H1 (cell line): ENCODE measurements around the gene PREX1. TPM values are rescaled to one million over a fixed set of nuclear protein-coding genes. Genes with fewer than 3 reads are reported as not detected.
A peak's percentile ranks its signal among the peaks of the same experiment; 100 is the strongest.

Source experiments
- CTCF ChIA-PET: fragments of 300-600 bp; sonication (Branson Sonifier 250); formaldehyde crosslinking; loops from one replicate; lab custom pipeline; 2021; ENCODE audit not compliant: partially characterized antibody; lab: Charles Lee
- POLR2A ChIA-PET: fragments of 300-600 bp; sonication (Branson Sonifier 250); formaldehyde crosslinking; loops from one replicate; lab custom pipeline; 2021; ENCODE audit warnings: inconsistent platforms; ENCODE audit not compliant: partially characterized antibody; lab: Charles Lee
- DNase-seq, 2 experiments: peaks; one replicate each; pipeline versions ENCODE4 v3.0.0 to v3.0.0-alpha.2; 2010 to 2022; ENCODE audit warnings: low spot score in 2 of 2, low read depth in 1 of 2, mixed read lengths in 1 of 2
- FAIRE-seq: peaks from 2 replicates; lab custom pipeline; 2011; peaks lifted over from hg19 to GRCh38; lab: Jason Lieb, UNC
- H2AFZ ChIP-seq: 2 replicates; pipeline ENCODE4 v1.8.1; 2012; ENCODE audit warnings: low read length, inconsistent platforms
- H2AK5ac ChIP-seq: 2 replicates; pipeline ENCODE4 v1.6.1; 2013; ENCODE audit warnings: low read depth, low read length
- H2BK120ac ChIP-seq: replicated peaks from 2 replicates; pipeline ENCODE3; 2013; ENCODE audit warnings: low read depth, low read length, inconsistent platforms
- H2BK12ac ChIP-seq: 2 replicates; pipeline ENCODE4 v1.6.1; 2013; ENCODE audit warnings: low read depth, low read length
- H2BK15ac ChIP-seq: 2 replicates; pipeline ENCODE4 v1.6.1; 2013; ENCODE audit warnings: low read length
- H2BK20ac ChIP-seq: 2 replicates; pipeline ENCODE4 v1.6.1; 2013; ENCODE audit warnings: low read length
- H2BK5ac ChIP-seq: 2 replicates; pipeline ENCODE4 v1.6.1; 2013; ENCODE audit warnings: low read depth, low read length
- H3K14ac ChIP-seq: 2 replicates; pipeline ENCODE4 v1.6.1; 2013; ENCODE audit warnings: inconsistent platforms; ENCODE audit not compliant: insufficient read length
- H3K18ac ChIP-seq: 2 replicates; pipeline ENCODE4 v1.6.1; 2013; ENCODE audit warnings: low read length; ENCODE audit errors: extremely low read depth
- H3K23ac ChIP-seq: 2 replicates; pipeline ENCODE4 v1.6.1; 2013; ENCODE audit warnings: inconsistent platforms; ENCODE audit not compliant: insufficient read length
- H3K23me2 ChIP-seq: 2 replicates; pipeline ENCODE4 v1.6.1; 2013; ENCODE audit warnings: low read depth, low read length
- H3K27ac ChIP-seq: 2 replicates; pipeline ENCODE4 v1.6.1; 2011; ENCODE audit warnings: low read depth, low read length, inconsistent platforms
- H3K27me3 ChIP-seq, 4 experiments: replicated peaks in 1 of 4; 1 replicate in 1 of 4; 2 replicates in 3 of 4; pipeline versions ENCODE4 v1.6.1 to v1.8.1; 2011 to 2013; ENCODE audit warnings: low read length in 3 of 4, mild to moderate bottlenecking in 3 of 4, inconsistent platforms in 2 of 4, mixed read lengths in 2 of 4, moderate library complexity in 1 of 4; ENCODE audit not compliant: control insufficient read depth in 3 of 4, insufficient read depth in 3 of 4; ENCODE audit errors: extremely low read depth in 1 of 4
- H3K36me3 ChIP-seq, 4 experiments: 2 replicates each; pipeline versions ENCODE4 v1.6.1 to v1.8.1; 2011 to 2013; ENCODE audit warnings: mild to moderate bottlenecking in 4 of 4, low read length in 3 of 4, moderate library complexity in 2 of 4, control low read depth in 1 of 4, inconsistent platforms in 1 of 4; ENCODE audit not compliant: insufficient read depth in 4 of 4, control insufficient read depth in 2 of 4
- H3K4ac ChIP-seq: replicated peaks from 2 replicates; pipeline ENCODE3; 2013; ENCODE audit warnings: low read length, low read depth, mixed read lengths, inconsistent platforms; ENCODE audit not compliant: insufficient read length
- H3K4me1 ChIP-seq, 4 experiments: replicated peaks in 1 of 4; 1 replicate in 1 of 4; 2 replicates in 3 of 4; pipeline versions ENCODE4 v1.6.1 to v1.8.1; 2011 to 2013; ENCODE audit warnings: low read length in 3 of 4, inconsistent platforms in 2 of 4, mixed read lengths in 1 of 4; ENCODE audit not compliant: insufficient read depth in 4 of 4, control insufficient read depth in 3 of 4
- H3K4me2 ChIP-seq, 2 experiments: 2 replicates each; pipeline versions ENCODE4 v1.6.1 to v1.8.1; 2011 to 2013; ENCODE audit warnings: low read depth in 2 of 2, low read length in 2 of 2, control low read depth in 1 of 2, inconsistent platforms in 1 of 2, mild to moderate bottlenecking in 1 of 2; ENCODE audit not compliant: insufficient read depth in 1 of 2
- H3K4me3 ChIP-seq, 4 experiments: fragments of 200-600, 300-600 bp in 1 of 4; sonication (generic), shearing (Covaris generic), sonication (Bioruptor Twin) in 1 of 4; 2 replicates each; pipeline versions ENCODE4 v1.5.1 to v1.8.1; 2011 to 2016; ENCODE audit warnings: low read length in 4 of 4, low read depth in 3 of 4, control low read depth in 2 of 4, inconsistent platforms in 2 of 4, mild to moderate bottlenecking in 2 of 4, mixed read lengths in 1 of 4, moderate library complexity in 1 of 4; ENCODE audit not compliant: insufficient read depth in 2 of 4; ENCODE audit errors: extremely low read depth in 1 of 4
- H3K56ac ChIP-seq: replicated peaks from 2 replicates; pipeline ENCODE3; 2013; ENCODE audit warnings: low read depth, mild to moderate bottlenecking, mixed read lengths, low read length, inconsistent platforms; ENCODE audit not compliant: insufficient read length
- H3K79me1 ChIP-seq: 2 replicates; pipeline ENCODE4 v1.6.1; 2013; ENCODE audit warnings: low read depth, low read length, control low read depth
- H3K79me2 ChIP-seq, 2 experiments: 2 replicates each; pipeline versions ENCODE4 v1.6.1 to v1.8.1; 2012 to 2013; ENCODE audit warnings: low read length in 2 of 2, mild to moderate bottlenecking in 2 of 2, inconsistent platforms in 1 of 2; ENCODE audit not compliant: insufficient read depth in 2 of 2, control insufficient read depth in 1 of 2
- H3K9ac ChIP-seq, 4 experiments: replicated peaks in 1 of 4; 1 replicate in 1 of 4; 2 replicates in 3 of 4; pipeline versions ENCODE4 v1.6.1 to v1.8.1; 2011 to 2013; ENCODE audit warnings: low read depth in 3 of 4, low read length in 3 of 4, control low read depth in 2 of 4, mild to moderate bottlenecking in 2 of 4, moderate library complexity in 2 of 4, inconsistent platforms in 1 of 4; ENCODE audit errors: extremely low read depth in 1 of 4
- H3K9me3 ChIP-seq, 2 experiments: 2 replicates each; pipeline versions ENCODE4 v1.6.1 to v1.8.1; 2012 to 2013; ENCODE audit warnings: mild to moderate bottlenecking in 2 of 2, moderate library complexity in 2 of 2, control low read depth in 1 of 2, inconsistent platforms in 1 of 2, low read depth in 1 of 2, low read length in 1 of 2, mixed read lengths in 1 of 2; ENCODE audit not compliant: insufficient read depth in 2 of 2
- H4K20me1 ChIP-seq, 2 experiments: replicated peaks in 1 of 2; 2 replicates each; pipeline versions ENCODE3 to v1.8.1; 2011 to 2013; ENCODE audit warnings: inconsistent platforms in 2 of 2, low read length in 2 of 2, mild to moderate bottlenecking in 1 of 2; ENCODE audit not compliant: insufficient read depth in 2 of 2, control insufficient read depth in 1 of 2
- H4K5ac ChIP-seq: 2 replicates; pipeline ENCODE4 v1.6.1; 2013; ENCODE audit warnings: low read length, low read depth, mixed read lengths, inconsistent platforms; ENCODE audit not compliant: insufficient read length
- H4K8ac ChIP-seq: 2 replicates; pipeline ENCODE4 v1.8.0; 2013; ENCODE audit warnings: mild to moderate bottlenecking, moderate library complexity, low read length, inconsistent platforms; ENCODE audit not compliant: insufficient read depth; ENCODE audit errors: extremely low read depth
- H4K91ac ChIP-seq: replicated peaks from 2 replicates; pipeline ENCODE3; 2013; ENCODE audit warnings: low read length, mixed read lengths, inconsistent platforms; ENCODE audit not compliant: insufficient read length
- ASH2L ChIP-seq: fragments of 200-600, 300-600 bp; sonication (generic); IDR thresholded peaks from one replicate; pipeline ENCODE4 v1.7.1; 2017; ENCODE audit warnings: low read length
- CTBP2 ChIP-seq: IDR thresholded peaks from 2 replicates; pipeline ENCODE4 v1.7.0; 2011; ENCODE audit warnings: borderline replicate concordance, mild to moderate bottlenecking, moderate library complexity, mixed read lengths, low read length; ENCODE audit not compliant: insufficient read depth, insufficient read length
- EZH2 ChIP-seq: fragments of 200-600 bp; sonication (generic); IDR thresholded peaks from 2 replicates; pipeline ENCODE4 v1.7.1; 2012; ENCODE audit warnings: low read depth, mild to moderate bottlenecking, moderate library complexity, low read length, inconsistent platforms; ENCODE audit not compliant: severe bottlenecking
- GTF2F1 ChIP-seq: IDR thresholded peaks from 2 replicates; pipeline ENCODE4 v1.6.1; 2012; ENCODE audit warnings: low read depth, low read length, improper control_type of control experiment, borderline replicate concordance
- JUND ChIP-seq: IDR thresholded peaks from 2 replicates; pipeline ENCODE4 v1.6.1; 2011; ENCODE audit warnings: mild to moderate bottlenecking, improper control_type of control experiment, low read length
- NRF1 ChIP-seq: IDR thresholded peaks from 2 replicates; pipeline ENCODE4 v1.6.1; 2011; ENCODE audit warnings: mild to moderate bottlenecking, low read depth, low read length, improper control_type of control experiment
- POLR2A ChIP-seq, 2 experiments: IDR thresholded peaks; 1 replicate in 1 of 2; 2 replicates in 1 of 2; pipeline ENCODE4 v1.6.1; 2011; ENCODE audit warnings: low read depth in 2 of 2, low read length in 2 of 2, mild to moderate bottlenecking in 2 of 2; ENCODE audit errors: control extremely low read depth in 1 of 2
- POU5F1 ChIP-seq: IDR thresholded peaks from 2 replicates; pipeline ENCODE4 v1.6.1; 2011; ENCODE audit warnings: low read depth, mild to moderate bottlenecking, low read length, moderate library complexity
- RAD21 ChIP-seq, 2 experiments: IDR thresholded peaks in 1 of 2; conservative IDR thresholded peaks in 1 of 2; 2 replicates each; pipeline ENCODE4 v1.6.1; 2011; ENCODE audit warnings: low read depth in 2 of 2, low read length in 2 of 2, improper control_type of control experiment in 1 of 2, inconsistent platforms in 1 of 2, mild to moderate bottlenecking in 1 of 2, moderate library complexity in 1 of 2
- RBBP5 ChIP-seq: IDR thresholded peaks from 2 replicates; pipeline ENCODE4 v1.7.1; 2012; ENCODE audit warnings: low read depth, mild to moderate bottlenecking, inconsistent platforms, low read length, moderate library complexity, borderline replicate concordance
- SIRT6 ChIP-seq: IDR thresholded peaks from one replicate; pipeline ENCODE4 v1.7.1; 2012; ENCODE audit warnings: low read length, inconsistent platforms
- TAF7 ChIP-seq: optimal IDR thresholded peaks from 2 replicates; pipeline ENCODE3; 2011; ENCODE audit warnings: low read depth, mild to moderate bottlenecking, inconsistent platforms, low read length, moderate library complexity, borderline replicate concordance
- WGBS, 2 experiments: shearing (Covaris generic) in 1 of 2; methylation state at CpG; one replicate each; pipeline versions ENCODE4 v1.1.6 to v1.1.7; 2013 to 2015; ENCODE audit warnings: low lambda C conversion rate in 2 of 2, mixed read lengths in 2 of 2, inconsistent platforms in 1 of 2, low coverage in 1 of 2, missing lambda C conversion rate in 1 of 2; ENCODE audit not compliant: insufficient replicate concordance in 2 of 2, insufficient coverage in 1 of 2, insufficient read length in 1 of 2; ENCODE audit errors: extremely low coverage in 1 of 2, missing lambda C conversion rate in 1 of 2; 5-methylcytosine and 5-hydroxymethylcytosine counted together
- polyA plus RNA-seq, 7 experiments: library from polyadenylated mRNA; depleted of rRNA in 3 of 7; stranded (reverse) in 5 of 7; unstranded in 2 of 7; fragments of >200 nt in 5 of 7; fragments of 200-250 nt in 2 of 7; gene quantifications; 1 replicate in 5 of 7; 2 replicates in 1 of 7; 4 replicates in 1 of 7; pipeline versions ENCODE4 v1.2.1 to v1.2.3, GENCODE V29; 2011 to 2013; ENCODE audit warnings: missing spikeins in 2 of 7, mixed read lengths in 2 of 7
- total RNA-seq: library from RNA; stranded (reverse); fragmentation: NEBNext Ultra II Directional; extraction: Animal tissue kit (Norgen Biotek cat#: 25700); gene quantifications from 2 replicates; pipeline ENCODE4 v1.2.1, GENCODE V29; 2021
- TF ChIP-seq, protein P1 (sequence below): IDR thresholded peaks from 2 replicates; pipeline ENCODE4 v1.6.1; 2012; ENCODE audit warnings: low read length, inconsistent platforms

The PREX1 gene
- total and polyA plus RNA-seq, 2 of the 8 experiments (the other 6 are each of a cell fraction or from before 2014, with no cell fraction given) = 10.7 to 12.8 TPM

DNA sequence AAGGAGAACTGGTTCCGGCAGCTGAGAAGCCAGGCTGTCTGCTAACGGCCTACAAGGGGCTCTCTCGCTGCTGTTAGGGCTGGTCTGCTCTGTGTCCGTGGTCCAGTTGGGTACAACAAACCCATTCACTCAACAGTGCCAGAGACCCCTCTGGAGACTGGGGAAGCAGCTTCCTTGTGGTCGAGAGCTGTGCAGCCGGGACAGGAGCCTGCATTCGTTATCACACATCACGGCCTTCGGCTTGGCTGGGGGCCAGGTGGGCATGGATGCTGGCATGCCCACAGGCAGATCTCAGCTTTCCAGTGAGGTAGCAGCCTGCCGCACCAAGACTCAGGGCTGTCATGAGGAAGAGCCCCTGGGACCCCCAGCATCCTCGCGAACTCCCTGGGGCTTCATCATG is 124.7 kb downstream of the PREX1 start:
- POLR2A ChIA-PET = no interaction called here
- H2AK5ac ChIP-seq = 0 out of 2 replicates have a peak overlapping the region, but pooled peaks have one; percentile 65
- no peak overlapping the region for H4K91ac ChIP-seq
- no peaks in the 10 kb centered on the region for H3K79me1 ChIP-seq
- no peak overlapping the region for H2BK15ac ChIP-seq
- H3K36me3 ChIP-seq = no peaks in the 10 kb centered on the region
- no peak overlapping the region for H3K14ac ChIP-seq
- no peak overlapping the region for H3K4me3 ChIP-seq
- 91% methylated on average over 8 of the region's 12 CpGs; no CpG with 5 or more reads in 1 of the 2 experiments for WGBS, 2 experiments
- H3K23ac ChIP-seq = no peak overlapping the region
- H4K20me1 ChIP-seq = no peaks in the 10 kb centered on the region
- H2AFZ ChIP-seq = no peak overlapping the region
- no peak overlapping the region for H3K27ac ChIP-seq
- H3K4me2 ChIP-seq = no peak overlapping the region
- H3K4me1 ChIP-seq = no peaks in the 10 kb centered on the region
- FAIRE-seq = no peak
- H4K8ac ChIP-seq = peak overlapping the region; percentile 82; the same call in 1 of the 2 replicates
- H4K5ac ChIP-seq = no peak overlapping the region
- no peak for TF ChIP-seq CTBP2
- no peak for TF ChIP-seq SIRT6
- TF ChIP-seq, protein P1, sequence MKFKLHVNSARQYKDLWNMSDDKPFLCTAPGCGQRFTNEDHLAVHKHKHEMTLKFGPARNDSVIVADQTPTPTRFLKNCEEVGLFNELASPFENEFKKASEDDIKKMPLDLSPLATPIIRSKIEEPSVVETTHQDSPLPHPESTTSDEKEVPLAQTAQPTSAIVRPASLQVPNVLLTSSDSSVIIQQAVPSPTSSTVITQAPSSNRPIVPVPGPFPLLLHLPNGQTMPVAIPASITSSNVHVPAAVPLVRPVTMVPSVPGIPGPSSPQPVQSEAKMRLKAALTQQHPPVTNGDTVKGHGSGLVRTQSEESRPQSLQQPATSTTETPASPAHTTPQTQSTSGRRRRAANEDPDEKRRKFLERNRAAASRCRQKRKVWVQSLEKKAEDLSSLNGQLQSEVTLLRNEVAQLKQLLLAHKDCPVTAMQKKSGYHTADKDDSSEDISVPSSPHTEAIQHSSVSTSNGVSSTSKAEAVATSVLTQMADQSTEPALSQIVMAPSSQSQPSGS = no peak
- no peak for TF ChIP-seq RBBP5
- no peak for TF ChIP-seq TAF7
- no peak for TF ChIP-seq POLR2A (IDR thresholded peaks at IDR 0.05; ENCODE audit: control extremely low read depth in 1 of 2, low read depth in 2 of 2, low read length in 2 of 2)
- TF ChIP-seq ASH2L = no peak
- no peak for TF ChIP-seq POU5F1
- no peak for TF ChIP-seq NRF1
- no peak for TF ChIP-seq JUND
- no peak for TF ChIP-seq GTF2F1
- no peak for TF ChIP-seq EZH2
- TF ChIP-seq RAD21 (IDR thresholded peaks at IDR 0.05 in 1 of 2, conservative IDR thresholded peaks at IDR 0.05 in 1 of 2; ENCODE audit: low read depth in 2 of 2, low read length in 2 of 2) = no peak
- TF ChIP-seq, all 59 proteins: peak for 0
- H3K79me2 ChIP-seq = no peaks in the 10 kb centered on the region
- no peaks in the 10 kb centered on the region for H3K9me3 ChIP-seq
- CTCF ChIA-PET = interaction anchor here (1.0 to 16.7 kb wide), 4 partner anchors 15 to 44 kb away, joined by 3 to 186 read pairs (median 3); no protein-coding TSS in a partner anchor
- H3K18ac ChIP-seq = no peak overlapping the region
- H2BK12ac ChIP-seq = no peak overlapping the region
- H2BK120ac ChIP-seq = no peak overlapping the region
- no peak overlapping the region for H3K4ac ChIP-seq
- peaks cover 3% of the 10 kb centered on the region; the same call in 1 of the 2 replicates for H3K23me2 ChIP-seq
- no peaks in the 10 kb centered on the region for H3K27me3 ChIP-seq
- no peak overlapping the region for H2BK20ac ChIP-seq
- no peak for DNase-seq
- no peak overlapping the region for H2BK5ac ChIP-seq
- H3K56ac ChIP-seq = no peak overlapping the region
- no peak overlapping the region for H3K9ac ChIP-seq
